Thymus (tissue), 11 donors: ENCODE results near the gene ACADSB. TPM values are rescaled to one million over a fixed set of nuclear protein-coding genes. Genes with fewer than 3 reads are reported as not detected.

Source experiments
- DNase-seq, 9 donors: peaks; one replicate each; pipeline ENCODE4 v3.0.0-alpha.2; 2013; ENCODE audit warnings: low spot score in 9 of 9, low read depth in 6 of 9, missing footprints in 1 of 9
- H3K27ac ChIP-seq, 2 donors: one replicate each; pipeline ENCODE4 v1.5.1; 2013; ENCODE audit warnings: control low read depth in 1 of 2, low read depth in 1 of 2, low read length in 1 of 2, mild to moderate bottlenecking in 1 of 2, moderate library complexity in 1 of 2
- H3K27me3 ChIP-seq, 2 donors: one replicate each; pipeline ENCODE4 v1.5.1; 2013; ENCODE audit warnings: low read length in 1 of 2; ENCODE audit not compliant: control insufficient read depth in 2 of 2, insufficient read depth in 1 of 2
- H3K36me3 ChIP-seq, 2 donors: one replicate each; pipeline ENCODE4 v1.5.1; 2013; ENCODE audit warnings: low read length in 1 of 2, mild to moderate bottlenecking in 1 of 2, moderate library complexity in 1 of 2; ENCODE audit not compliant: control insufficient read depth in 2 of 2, insufficient read depth in 2 of 2
- H3K4me1 ChIP-seq, 2 donors: one replicate each; pipeline ENCODE4 v1.5.1; 2013; ENCODE audit warnings: low read length in 2 of 2; ENCODE audit not compliant: control insufficient read depth in 2 of 2, insufficient read depth in 2 of 2
- H3K4me3 ChIP-seq, 2 donors: one replicate each; pipeline ENCODE4 v1.5.1; 2013; ENCODE audit warnings: low read length in 2 of 2, control low read depth in 1 of 2, mild to moderate bottlenecking in 1 of 2
- H3K9me3 ChIP-seq, 2 donors: one replicate each; pipeline ENCODE4 v1.5.1; 2013; ENCODE audit warnings: low read length in 1 of 2, mild to moderate bottlenecking in 1 of 2; ENCODE audit not compliant: control insufficient read depth in 2 of 2, insufficient read depth in 1 of 2
- WGBS: extraction: QIAGEN DNeasy Blood & Tissue Kit; methylation state at CpG from one replicate; pipeline ENCODE4 v1.1.7; 2013; 5-methylcytosine and 5-hydroxymethylcytosine counted together
- polyA plus RNA-seq: library from polyadenylated mRNA; stranded (reverse); fragments of 200-250 nt; gene quantifications from one replicate; pipeline ENCODE4 v1.2.3, GENCODE V29; 2013
- total RNA-seq: library from RNA; stranded (reverse); fragments of 120-200 nt; gene quantifications from one replicate; pipeline ENCODE4 v1.2.4, GENCODE V29; 2013
- donor health status: healthy.

ACADSB gene
- total and polyA plus RNA-seq, 2 donors: 5.9 to 11.0 TPM

DNA sequence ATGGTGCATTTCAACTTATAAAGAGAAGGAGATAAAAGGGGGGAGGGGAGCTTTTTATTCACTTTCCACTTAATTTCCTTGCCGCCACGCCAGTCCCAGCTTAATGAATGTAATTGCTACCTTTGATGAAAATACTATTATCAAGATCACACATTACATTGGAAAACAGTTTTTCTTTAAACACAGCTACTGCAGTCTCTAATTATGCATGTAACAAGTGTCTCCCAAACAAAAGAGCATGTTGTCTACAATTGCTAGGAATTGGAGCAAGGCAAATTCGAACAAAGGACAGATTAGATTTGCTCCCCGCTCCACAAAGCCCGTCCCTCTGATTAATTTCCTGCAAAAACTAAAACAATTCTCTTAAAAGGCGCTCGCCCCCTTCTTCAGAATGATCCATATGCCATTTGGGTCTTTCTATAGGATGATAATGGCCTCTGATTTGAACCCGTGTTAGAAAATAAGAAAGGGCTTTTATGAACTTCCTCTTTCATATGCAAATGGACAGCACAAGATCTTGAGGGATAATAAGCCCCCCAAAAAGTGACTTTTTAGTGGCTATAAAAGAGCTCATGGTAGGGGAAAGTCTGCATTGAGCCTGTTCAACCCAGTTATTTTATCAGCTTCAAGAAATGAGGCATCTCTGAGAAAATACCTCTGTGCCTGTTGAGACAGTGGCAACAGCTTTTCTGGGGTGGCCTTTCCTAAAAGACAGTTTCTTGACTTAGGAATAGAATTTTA, 60.6 kb downstream of the ACADSB start:
- Histone ChIP-seq H3K4me3 (no peak overlapping the region), H3K27me3 (peaks cover 0 to 2% of the 10 kb centered on the region in 2 donors), H3K9me3 (no peaks in the 10 kb centered on the region), H3K36me3 (no peaks in the 10 kb centered on the region), H3K4me1 (no peaks in the 10 kb centered on the region), H3K27ac (no peak overlapping the region)
- no peak for DNase-seq
- 77% methylated on average over 8 of the region's 8 CpGs for WGBS

DNA sequence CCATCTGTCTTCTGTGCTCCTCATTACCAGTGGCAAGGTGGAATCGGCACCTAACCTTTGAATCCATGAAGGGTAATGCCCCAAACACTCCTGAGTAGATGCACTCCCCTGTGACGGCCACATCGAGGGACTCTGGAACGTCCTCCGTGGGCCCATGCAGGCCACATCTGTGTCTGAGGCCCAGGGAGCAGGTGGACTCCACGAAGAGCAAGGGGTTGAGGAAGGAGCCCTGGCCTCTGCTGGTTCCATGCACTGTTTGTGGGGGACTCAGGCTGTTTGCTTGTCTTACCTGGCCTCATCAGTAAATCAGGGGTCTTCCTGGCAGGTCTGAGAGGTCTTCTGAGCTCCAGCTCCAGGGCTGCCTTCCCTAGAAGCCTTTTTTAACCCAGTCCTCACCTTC, 64.4 kb downstream of the ACADSB start:
- Histone ChIP-seq H3K9me3 (no peaks in the 10 kb centered on the region), H3K4me1 (no peaks in the 10 kb centered on the region), H3K27me3 (no peaks in the 10 kb centered on the region), H3K27ac (no peak overlapping the region), H3K36me3 (no peaks in the 10 kb centered on the region), H3K4me3 (no peak overlapping the region)
- whole genome bisulfite sequencing: 82% methylated on average over 6 of the region's 6 CpGs
- DNase-seq: no peak

DNA sequence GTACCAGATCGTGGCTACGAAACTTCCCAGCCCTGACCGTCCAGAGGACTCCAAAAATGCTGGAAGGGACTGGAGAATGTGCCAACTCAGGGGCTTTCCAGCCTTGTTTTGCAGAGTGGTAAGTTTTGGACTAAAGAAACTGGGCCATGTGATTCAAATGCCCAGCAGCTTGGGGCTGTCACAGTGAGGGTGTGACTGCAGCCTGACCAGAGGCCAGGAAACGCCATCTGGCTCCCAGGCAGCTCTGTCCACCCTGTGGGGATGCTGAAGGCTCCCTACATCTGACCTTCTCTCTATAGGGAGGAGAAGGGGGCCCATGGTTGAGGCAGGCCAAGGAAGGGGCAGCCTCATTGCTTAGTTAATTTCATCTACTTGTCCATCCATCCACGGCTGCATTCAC, 65.4 kb downstream of the ACADSB start:
- H3K27ac ChIP-seq: no peak overlapping the region
- H3K4me1 ChIP-seq: no peaks in the 10 kb centered on the region
- WGBS: 91% methylated on average over 5 of the region's 5 CpGs
- no peaks in the 10 kb centered on the region for H3K9me3 ChIP-seq
- H3K27me3 ChIP-seq: no peaks in the 10 kb centered on the region
- no peaks in the 10 kb centered on the region for H3K36me3 ChIP-seq
- DNase-seq: no peak
- no peak overlapping the region for H3K4me3 ChIP-seq

DNA sequence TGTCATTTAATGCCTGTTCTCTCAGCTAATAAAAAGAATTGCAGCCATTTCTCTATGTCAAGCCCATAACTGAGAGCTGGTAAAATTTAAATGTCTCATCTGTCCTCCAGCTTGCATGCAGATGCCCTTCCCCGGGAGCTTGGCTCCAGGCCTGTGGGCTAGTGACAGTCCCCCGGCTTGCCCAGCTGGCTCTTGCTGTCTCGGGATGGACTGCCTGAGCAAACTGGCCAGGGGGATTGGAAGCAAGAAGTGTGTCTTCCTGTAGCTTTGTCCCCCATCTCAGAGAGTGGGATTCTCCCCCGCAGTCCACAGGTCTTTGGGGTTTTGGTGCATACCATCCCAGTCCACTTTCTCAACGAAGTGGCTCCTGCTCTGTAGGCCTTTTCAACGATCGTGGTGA, 73.1 kb downstream of the ACADSB start:
- no peaks in the 10 kb centered on the region for H3K9me3 ChIP-seq
- 87% methylated on average over 7 of the region's 7 CpGs for WGBS
- no peak for DNase-seq

DNA sequence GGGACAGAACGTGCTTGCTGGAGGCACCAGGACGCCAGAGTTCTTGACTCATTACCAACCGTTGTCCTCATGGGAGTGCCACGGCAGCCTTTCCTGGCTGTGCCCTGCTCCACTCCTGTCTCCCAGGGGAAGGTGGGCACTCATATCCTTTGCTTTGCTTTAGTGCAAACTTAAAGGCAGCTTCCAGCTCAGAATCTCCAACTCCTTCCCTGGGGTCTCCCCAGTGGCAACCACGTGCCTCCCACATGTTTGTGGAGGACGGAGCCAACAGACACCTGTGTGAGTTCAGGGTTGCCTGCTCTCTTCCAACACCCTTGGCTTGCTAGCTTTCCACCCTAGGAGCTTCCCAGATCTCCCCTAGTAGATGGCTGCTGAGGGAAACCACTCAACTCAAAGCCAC, 75.0 kb downstream of the ACADSB start:
- Histone ChIP-seq H3K4me1 (no peaks in the 10 kb centered on the region), H3K36me3 (no peaks in the 10 kb centered on the region), H3K9me3 (no peaks in the 10 kb centered on the region), H3K4me3 (no peak overlapping the region), H3K27ac (no peak overlapping the region), H3K27me3 (no peaks in the 10 kb centered on the region)
- no peak for DNase-seq
- WGBS: 94% methylated on average over 6 of the region's 6 CpGs

More for the DNA sequence above, 73.1 kb downstream of the ACADSB start:
- H3K36me3 ChIP-seq: no peaks in the 10 kb centered on the region
- H3K4me1 ChIP-seq: no peaks in the 10 kb centered on the region
- H3K27me3 ChIP-seq: no peaks in the 10 kb centered on the region
- no peak overlapping the region for H3K27ac ChIP-seq
- no peak overlapping the region for H3K4me3 ChIP-seq

DNA sequence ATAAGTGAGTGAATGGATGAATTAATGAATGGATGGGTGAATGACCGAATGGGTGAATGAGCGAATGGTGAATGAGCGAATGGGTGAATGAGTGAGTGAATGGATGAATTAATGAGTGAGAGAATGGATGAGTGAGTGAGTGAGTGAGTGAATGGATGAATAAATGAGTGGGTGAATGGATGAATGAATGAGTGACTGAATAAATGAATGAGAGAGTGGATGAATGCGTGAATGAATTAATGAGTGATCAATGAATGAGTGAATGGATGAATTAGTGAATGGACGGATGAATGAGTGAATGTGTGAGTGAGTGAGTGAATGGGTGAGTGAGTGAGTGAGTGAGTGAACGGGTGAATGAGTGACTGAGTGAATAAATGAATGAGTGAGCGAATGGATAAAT, 77.5 kb downstream of the ACADSB start:
- Histone ChIP-seq H3K27ac (no peak overlapping the region), H3K36me3 (no peaks in the 10 kb centered on the region), H3K4me3 (no peak overlapping the region), H3K4me1 (no peaks in the 10 kb centered on the region), H3K27me3 (no peaks in the 10 kb centered on the region), H3K9me3 (no peaks in the 10 kb centered on the region)
- DNase-seq: no peak
- WGBS: 88% methylated on average over 7 of the region's 7 CpGs

DNA sequence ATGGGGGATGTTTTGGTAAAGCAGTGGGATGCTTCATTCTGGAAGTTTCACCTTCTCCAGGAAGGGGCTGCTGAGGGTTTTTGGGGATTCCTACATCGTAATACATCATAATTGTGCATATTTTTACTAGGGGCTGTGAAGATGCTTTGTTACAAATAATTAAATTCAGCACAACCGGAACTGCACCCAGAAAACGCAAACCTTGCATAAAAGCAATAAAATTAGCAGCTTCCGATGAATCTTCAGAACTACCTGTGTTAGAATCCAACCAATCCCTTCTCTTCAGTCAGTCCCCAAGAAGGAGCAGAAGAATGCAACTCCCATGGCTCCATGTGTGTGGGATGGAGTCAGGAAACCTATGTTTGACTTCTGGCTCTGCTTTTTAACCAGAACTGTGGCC, 78.5 kb downstream of the ACADSB start:
- Histone ChIP-seq H3K27ac (no peak overlapping the region), H3K4me1 (no peaks in the 10 kb centered on the region), H3K4me3 (no peak overlapping the region), H3K9me3 (no peaks in the 10 kb centered on the region), H3K27me3 (peaks cover 0 to 2% of the 10 kb centered on the region in 2 donors), H3K36me3 (no peaks in the 10 kb centered on the region)
- WGBS: 95% methylated on average over 4 of the region's 4 CpGs
- no peak for DNase-seq

DNA sequence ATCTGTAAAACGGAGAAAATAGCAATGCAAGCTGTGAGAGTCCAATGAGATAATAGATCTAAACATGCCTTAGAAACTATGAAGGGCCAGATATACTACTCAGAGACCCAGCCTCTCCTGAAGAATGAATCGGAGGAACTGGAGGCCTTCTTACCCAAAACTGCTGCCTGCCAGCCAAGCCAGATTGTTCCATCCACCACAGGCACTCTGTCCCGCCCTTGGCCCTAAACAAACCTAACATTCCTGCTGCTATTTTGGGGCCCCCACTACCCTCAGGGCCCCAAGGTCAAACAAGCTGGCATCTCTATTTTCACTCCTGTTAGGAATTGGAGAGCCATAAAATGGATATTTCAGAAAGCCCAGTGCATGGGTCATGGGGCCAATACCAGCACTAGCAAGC, 79.0 kb downstream of the ACADSB start:
- no peak overlapping the region for H3K27ac ChIP-seq
- no peaks in the 10 kb centered on the region for H3K9me3 ChIP-seq
- no peaks in the 10 kb centered on the region for H3K4me1 ChIP-seq
- H3K27me3 ChIP-seq: peaks cover 0 to 2% of the 10 kb centered on the region in 2 donors
- WGBS: 90% methylated on average over 3 of the region's 3 CpGs
- no peaks in the 10 kb centered on the region for H3K36me3 ChIP-seq
- DNase-seq: no peak
- no peak overlapping the region for H3K4me3 ChIP-seq

DNA sequence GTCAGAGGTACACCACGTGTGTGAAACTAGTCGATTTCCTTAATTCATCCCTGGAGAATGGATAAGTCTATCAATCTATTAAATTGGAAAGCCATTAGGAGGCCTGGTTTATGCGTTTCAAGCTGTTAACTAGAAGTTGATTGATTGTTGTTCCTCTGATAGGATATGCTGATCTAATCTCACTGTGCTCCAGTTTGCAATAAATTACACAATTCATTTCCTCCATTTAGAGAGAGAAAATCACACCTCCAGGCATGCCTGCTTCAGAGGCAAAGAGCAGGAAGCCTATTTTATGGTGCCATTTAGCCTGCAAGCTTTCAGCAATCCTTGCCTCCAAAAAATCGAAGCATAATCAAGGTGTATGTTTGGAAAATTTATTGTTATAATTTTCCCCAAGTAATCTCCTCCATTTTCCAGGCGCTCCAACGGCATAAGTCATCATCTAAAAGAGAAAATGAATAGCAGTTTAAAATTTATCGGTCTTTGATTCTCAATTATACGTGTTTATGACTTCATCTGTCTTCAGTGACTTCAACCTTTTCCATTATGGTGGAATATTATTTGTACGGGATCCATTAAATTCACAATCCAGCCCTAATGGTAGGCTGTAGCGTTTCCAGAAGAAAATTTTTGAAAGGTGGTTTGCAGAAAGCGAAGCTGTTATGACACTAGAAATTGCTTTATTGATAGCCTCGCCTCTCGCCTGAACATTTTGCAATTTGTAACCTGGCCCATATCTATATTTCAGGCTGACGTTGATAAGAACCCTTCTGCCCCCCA, 84.0 kb downstream of the ACADSB start:
- Histone ChIP-seq H3K4me1 (no peaks in the 10 kb centered on the region), H3K4me3 (no peak overlapping the region), H3K36me3 (no peaks in the 10 kb centered on the region), H3K27ac (no peak overlapping the region), H3K27me3 (peaks cover 0 to 2% of the 10 kb centered on the region in 2 donors), H3K9me3 (no peaks in the 10 kb centered on the region)
- WGBS: 84% methylated on average over 14 of the region's 14 CpGs
- no peak for DNase-seq
